ENCODE data around the gene EID2B.

The EID2B gene

GRCh38 chr19:39498798-39499642, 33.6 kb downstream of the EID2B start, which contains the start of gene DLL3:
TSS of gene DLL3 (plus strand) at chr19:39498947. CDS start at chr19:39498975, 28 bp downstream.
- no peaks in the 10 kb centered on the region for H3K9me3 ChIP-seq (ENCODE audit: severe bottlenecking)
- TF ChIP-seq CTCF (IDR thresholded peaks at IDR 0.05; ENCODE audit: poor library complexity, severe bottlenecking) = no peak
- DNase-seq (ENCODE audit: low spot score) (no peak), ATAC-seq (ENCODE audit: low read depth) (peak; percentile 50)
- no peaks in the 10 kb centered on the region for H3K36me3 ChIP-seq (ENCODE audit: low read depth)
- H3K27ac ChIP-seq (ENCODE audit: poor library complexity, severe bottlenecking) = no peak within 1 kb of the TSS
- no peak within 1 kb of the TSS for H3K4me3 ChIP-seq (ENCODE audit: severe bottlenecking)
- no peaks in the 10 kb centered on the region for H3K4me1 ChIP-seq (ENCODE audit: insufficient read depth, poor library complexity, severe bottlenecking)
- peaks cover 33% of the 10 kb centered on the region for H3K27me3 ChIP-seq (ENCODE audit: insufficient read depth, poor library complexity, severe bottlenecking)

GRCh38 chr19:39497996-39498797, 34.5 kb downstream of the EID2B start:
- H3K4me1 ChIP-seq (ENCODE audit: insufficient read depth, poor library complexity, severe bottlenecking) = no peaks in the 10 kb centered on the region
- peak; percentile 50 for TF ChIP-seq CTCF (IDR thresholded peaks at IDR 0.05; ENCODE audit: poor library complexity, severe bottlenecking)
- DNase-seq (ENCODE audit: low spot score) (no peak), ATAC-seq (ENCODE audit: low read depth) (peak; percentile 67; the same call in 2 of the 3 replicates)
- no peaks in the 10 kb centered on the region for H3K9me3 ChIP-seq (ENCODE audit: severe bottlenecking)
- no peak overlapping the region for H3K27ac ChIP-seq (ENCODE audit: poor library complexity, severe bottlenecking)
- H3K4me3 ChIP-seq (ENCODE audit: severe bottlenecking) = no peak overlapping the region
- H3K36me3 ChIP-seq (ENCODE audit: low read depth) = no peaks in the 10 kb centered on the region
- H3K27me3 ChIP-seq (ENCODE audit: insufficient read depth, poor library complexity, severe bottlenecking) = peaks cover 33% of the 10 kb centered on the region

DNA sequence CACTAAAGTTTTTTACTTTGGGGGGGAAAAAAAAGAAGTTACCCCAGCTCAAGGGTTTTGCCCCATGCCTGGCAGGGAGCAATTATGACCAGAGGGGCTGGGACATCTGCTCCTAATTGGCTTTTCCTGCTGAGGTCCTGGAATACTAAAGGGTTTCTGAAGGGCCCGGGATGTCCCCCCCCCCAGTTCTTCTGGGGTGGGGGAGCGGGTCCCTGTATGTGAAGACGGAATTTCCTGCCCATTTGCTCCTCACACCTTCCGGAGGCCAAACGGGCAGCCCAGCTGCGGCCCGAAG, 35.0 kb downstream of the EID2B start:
- no peak for ATAC-seq (ENCODE audit: low read depth)
- Histone ChIP-seq H3K27me3 (ENCODE audit: insufficient read depth, poor library complexity, severe bottlenecking) (peaks cover 33% of the 10 kb centered on the region), H3K27ac (ENCODE audit: poor library complexity, severe bottlenecking) (no peak overlapping the region), H3K4me3 (ENCODE audit: severe bottlenecking) (no peak overlapping the region), H3K4me1 (ENCODE audit: insufficient read depth, poor library complexity, severe bottlenecking) (no peaks in the 10 kb centered on the region), H3K36me3 (ENCODE audit: low read depth) (no peaks in the 10 kb centered on the region), H3K9me3 (ENCODE audit: severe bottlenecking) (no peaks in the 10 kb centered on the region)
- no peak for DNase-seq (ENCODE audit: low spot score)
- no peak for TF ChIP-seq CTCF (IDR thresholded peaks at IDR 0.05; ENCODE audit: poor library complexity, severe bottlenecking)

DNA sequence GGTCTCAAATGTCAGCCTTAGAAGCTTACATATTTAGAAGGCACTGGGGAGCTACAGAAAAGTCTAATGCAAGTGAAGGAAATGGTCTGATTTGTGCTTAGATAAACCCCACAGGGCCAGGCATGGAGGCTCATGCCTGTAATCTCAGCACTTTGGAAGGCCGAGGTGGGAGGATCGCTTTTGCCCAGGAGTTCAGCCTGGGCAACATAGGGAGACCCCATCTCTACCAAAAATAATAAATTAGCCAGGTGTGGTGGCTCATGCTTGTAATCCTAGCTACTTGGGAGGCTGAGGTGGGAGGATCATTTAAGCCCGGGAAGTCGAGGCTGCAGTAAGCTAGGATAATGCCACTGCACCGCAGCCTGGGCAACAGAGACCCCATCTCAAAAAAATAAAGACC, 36.6 kb downstream of the EID2B start:
- no peak for TF ChIP-seq CTCF (IDR thresholded peaks at IDR 0.05; ENCODE audit: poor library complexity, severe bottlenecking)
- no peaks in the 10 kb centered on the region for H3K4me1 ChIP-seq (ENCODE audit: insufficient read depth, poor library complexity, severe bottlenecking)
- H3K36me3 ChIP-seq (ENCODE audit: low read depth) = no peaks in the 10 kb centered on the region
- ATAC-seq (ENCODE audit: low read depth) (no peak), DNase-seq (ENCODE audit: low spot score) (no peak)
- no peak overlapping the region for H3K27ac ChIP-seq (ENCODE audit: poor library complexity, severe bottlenecking)
- H3K9me3 ChIP-seq (ENCODE audit: severe bottlenecking) = no peaks in the 10 kb centered on the region
- H3K4me3 ChIP-seq (ENCODE audit: severe bottlenecking) = no peak overlapping the region
- H3K27me3 ChIP-seq (ENCODE audit: insufficient read depth, poor library complexity, severe bottlenecking) = peaks cover 33% of the 10 kb centered on the region
